Chondrocyte (in vitro differentiated cells): ENCODE results near the gene JARID2. TPM values are rescaled to one million over a fixed set of nuclear protein-coding genes. Genes with fewer than 3 reads are reported as not detected.
"Not testable (repeated sequence)": the region's sequence is repeated elsewhere in the genome, so short reads cannot be mapped to it uniquely, and the experiment has no call there.

Experiments
- DNase-seq: peaks from one replicate; pipeline ENCODE4 v3.0.0; 2021; ENCODE audit warnings: mixed read lengths, low spot score
- H3K27ac Mint-ChIP-seq: one replicate; pipeline ENCODE4 v1.8.0; 2021; ENCODE audit warnings: mild to moderate bottlenecking, moderate library complexity, mixed read lengths; ENCODE audit not compliant: unreplicated experiment
- H3K27me3 Mint-ChIP-seq: 2 replicates; pipeline ENCODE4 v1.8.0; 2021; ENCODE audit warnings: low read depth, mixed read lengths
- H3K36me3 Mint-ChIP-seq: 2 replicates; pipeline ENCODE4 v1.8.0; 2021; ENCODE audit warnings: low read depth, mixed read lengths
- H3K4me1 Mint-ChIP-seq: 2 replicates; pipeline ENCODE4 v1.8.0; 2021; ENCODE audit warnings: low read depth, mild to moderate bottlenecking, mixed read lengths
- H3K4me3 Mint-ChIP-seq: one replicate; pipeline ENCODE4 v1.8.0; 2021; ENCODE audit warnings: mild to moderate bottlenecking, moderate library complexity, mixed read lengths; ENCODE audit not compliant: unreplicated experiment
- H3K9me3 Mint-ChIP-seq: 2 replicates; pipeline ENCODE4 v1.8.0; 2021; ENCODE audit warnings: low read depth, mixed read lengths
- total RNA-seq: library from RNA; stranded (reverse); gene quantifications from 3 replicates; pipeline ENCODE4 v1.2.1, GENCODE V29; 2021
- TF ChIP-seq, protein P1 (sequence below): fragments of 200-600 bp; sonication (generic); IDR thresholded peaks from 2 replicates; pipeline ENCODE4 v1.5.0; 2021; ENCODE audit warnings: antibody characterized with exemption, mild to moderate bottlenecking, moderate library complexity

JARID2 gene
- total RNA-seq, 1 donor from 2014 or later = 9.9 TPM

DNA sequence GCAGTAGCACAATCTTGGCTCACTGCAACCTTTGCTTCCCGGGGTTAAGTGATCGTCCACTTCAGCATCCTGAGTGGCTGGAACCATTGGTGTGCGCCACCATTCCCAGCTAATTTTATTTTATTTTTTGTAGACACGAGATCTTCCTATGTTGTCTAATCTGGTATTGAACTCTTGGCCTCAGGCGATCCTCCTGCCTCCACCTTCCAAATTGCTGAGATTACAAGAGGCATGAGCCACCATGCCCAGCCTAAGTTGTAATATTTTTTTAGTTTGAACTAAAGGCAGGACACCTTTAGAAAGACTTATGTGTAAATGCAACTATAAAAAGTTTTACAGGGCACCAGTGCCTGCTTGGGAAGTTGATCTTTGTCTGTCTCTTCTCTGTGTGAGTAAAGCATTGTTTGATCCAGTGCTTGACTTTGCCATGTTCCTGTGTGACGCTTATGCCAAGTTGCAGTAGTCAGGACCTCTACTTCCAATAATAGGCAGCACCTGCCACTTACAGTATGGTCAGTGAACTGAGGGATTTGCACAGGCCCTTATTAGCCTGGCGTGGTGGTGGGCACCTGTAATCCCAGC lies 46.9 kb downstream of the JARID2 start:
- H3K4me1 Mint-ChIP-seq = peaks cover 19% of the 10 kb centered on the region
- no peaks in the 10 kb centered on the region for H3K36me3 Mint-ChIP-seq
- TF ChIP-seq, protein P1, sequence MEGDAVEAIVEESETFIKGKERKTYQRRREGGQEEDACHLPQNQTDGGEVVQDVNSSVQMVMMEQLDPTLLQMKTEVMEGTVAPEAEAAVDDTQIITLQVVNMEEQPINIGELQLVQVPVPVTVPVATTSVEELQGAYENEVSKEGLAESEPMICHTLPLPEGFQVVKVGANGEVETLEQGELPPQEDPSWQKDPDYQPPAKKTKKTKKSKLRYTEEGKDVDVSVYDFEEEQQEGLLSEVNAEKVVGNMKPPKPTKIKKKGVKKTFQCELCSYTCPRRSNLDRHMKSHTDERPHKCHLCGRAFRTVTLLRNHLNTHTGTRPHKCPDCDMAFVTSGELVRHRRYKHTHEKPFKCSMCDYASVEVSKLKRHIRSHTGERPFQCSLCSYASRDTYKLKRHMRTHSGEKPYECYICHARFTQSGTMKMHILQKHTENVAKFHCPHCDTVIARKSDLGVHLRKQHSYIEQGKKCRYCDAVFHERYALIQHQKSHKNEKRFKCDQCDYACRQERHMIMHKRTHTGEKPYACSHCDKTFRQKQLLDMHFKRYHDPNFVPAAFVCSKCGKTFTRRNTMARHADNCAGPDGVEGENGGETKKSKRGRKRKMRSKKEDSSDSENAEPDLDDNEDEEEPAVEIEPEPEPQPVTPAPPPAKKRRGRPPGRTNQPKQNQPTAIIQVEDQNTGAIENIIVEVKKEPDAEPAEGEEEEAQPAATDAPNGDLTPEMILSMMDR = no peak
- H3K4me3 Mint-ChIP-seq = no peak overlapping the region
- no peaks in the 10 kb centered on the region for H3K27me3 Mint-ChIP-seq
- H3K27ac Mint-ChIP-seq = no peak overlapping the region
- H3K9me3 Mint-ChIP-seq = peaks cover 4% of the 10 kb centered on the region
- no peak for DNase-seq

DNA sequence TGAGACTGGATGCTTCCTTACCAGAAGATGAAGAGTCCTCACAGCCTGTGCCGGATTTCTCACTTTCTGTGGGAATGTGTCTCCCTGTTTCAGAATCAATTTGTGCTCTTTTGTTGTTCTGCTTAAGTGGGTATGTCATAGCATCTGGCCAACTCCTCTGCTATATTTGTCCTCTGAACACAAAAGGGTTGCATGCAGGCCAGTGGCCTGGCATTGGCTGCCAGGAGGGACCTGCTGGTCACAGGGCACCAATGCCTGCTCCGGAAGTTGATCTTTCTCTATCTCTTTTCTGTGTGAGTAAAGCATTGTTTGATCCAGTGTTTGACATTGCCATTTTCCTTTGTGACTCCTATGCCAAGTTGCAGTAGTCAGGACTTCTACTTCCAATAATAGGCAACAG lies 47.8 kb downstream of the JARID2 start:
- Mint-ChIP-seq H3K27me3 (no peaks in the 10 kb centered on the region), H3K4me1 (peaks cover 27% of the 10 kb centered on the region), H3K36me3 (no peaks in the 10 kb centered on the region), H3K4me3 (no peak overlapping the region), H3K9me3 (peaks cover 4% of the 10 kb centered on the region), H3K27ac (no peak overlapping the region)
- TF ChIP-seq, protein P1 = no peak
- no peak for DNase-seq

DNA sequence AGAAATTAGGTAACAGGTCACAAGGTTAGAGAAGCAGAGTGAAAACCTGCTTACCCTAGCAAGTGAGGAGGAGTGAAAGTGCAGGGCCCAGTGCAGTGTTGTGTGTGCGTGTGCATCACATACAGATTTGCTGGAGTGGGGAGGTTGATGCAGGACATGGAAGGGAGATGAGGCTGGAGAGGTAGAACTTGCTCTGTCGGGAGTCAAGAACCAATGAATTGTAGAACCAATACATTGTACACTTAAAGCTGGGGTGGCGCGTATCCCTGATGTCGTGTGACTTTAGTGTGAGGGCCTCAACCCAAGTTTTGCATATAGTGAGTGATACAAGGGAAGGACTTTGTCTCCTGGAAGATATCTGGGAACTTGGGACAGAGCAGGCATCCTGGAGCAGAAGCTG lies 48.6 kb downstream of the JARID2 start:
- no peaks in the 10 kb centered on the region for H3K27me3 Mint-ChIP-seq
- H3K9me3 Mint-ChIP-seq = peaks cover 4% of the 10 kb centered on the region
- TF ChIP-seq, protein P1 = no peak
- H3K4me3 Mint-ChIP-seq = no peak overlapping the region
- H3K36me3 Mint-ChIP-seq = no peaks in the 10 kb centered on the region
- no peak for DNase-seq
- H3K4me1 Mint-ChIP-seq = peaks cover 31% of the 10 kb centered on the region
- H3K27ac Mint-ChIP-seq = peak overlapping the region; percentile 2

DNA sequence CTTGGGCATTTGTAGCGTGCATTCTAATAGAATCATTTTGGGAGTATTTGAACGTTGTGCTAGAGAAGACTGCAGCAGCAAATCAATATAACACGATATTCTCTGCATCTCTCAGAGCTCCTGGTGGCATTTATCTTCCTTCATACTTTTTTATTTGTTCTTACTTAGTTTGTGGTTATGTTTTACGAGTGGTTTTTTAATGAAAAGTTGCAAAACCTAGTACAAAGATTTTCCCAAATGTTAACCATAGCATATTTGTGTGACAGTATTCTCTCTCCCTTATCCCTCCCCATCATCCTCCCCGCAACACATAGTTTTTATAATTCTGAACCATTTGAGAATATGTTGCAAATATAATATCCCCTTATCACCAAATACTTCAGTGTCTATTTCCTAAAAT lies 50.4 kb downstream of the JARID2 start:
- Mint-ChIP-seq H3K27me3 (no peaks in the 10 kb centered on the region), H3K27ac (no peak overlapping the region), H3K36me3 (no peaks in the 10 kb centered on the region), H3K4me3 (no peak overlapping the region), H3K4me1 (peaks cover 37% of the 10 kb centered on the region), H3K9me3 (no peaks in the 10 kb centered on the region)
- no peak for DNase-seq
- TF ChIP-seq, protein P1 = no peak

DNA sequence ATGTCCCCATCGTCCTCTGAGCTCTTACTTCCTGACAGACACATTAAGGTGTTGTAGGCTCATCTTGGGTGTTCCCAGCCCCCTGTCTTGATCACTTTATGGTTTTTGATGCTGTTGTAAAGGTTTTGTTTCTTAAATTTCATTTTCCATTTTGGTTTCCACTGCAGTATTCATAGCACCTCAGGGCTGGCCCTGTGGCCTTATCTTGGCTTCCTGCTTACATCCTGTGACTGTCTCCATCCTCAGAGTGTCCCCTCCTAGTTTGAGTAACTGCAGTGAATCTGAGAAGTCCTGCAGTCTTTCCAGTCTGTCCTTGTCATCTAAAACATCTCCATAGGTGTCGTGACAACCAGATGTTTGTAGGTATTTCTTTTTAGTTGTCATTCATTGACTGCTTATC lies 50.9 kb downstream of the JARID2 start:
- TF ChIP-seq, protein P1 = no peak
- Mint-ChIP-seq H3K4me3 (no peak overlapping the region), H3K27ac (no peak overlapping the region), H3K27me3 (no peaks in the 10 kb centered on the region), H3K36me3 (no peaks in the 10 kb centered on the region), H3K9me3 (no peaks in the 10 kb centered on the region), H3K4me1 (peaks cover 39% of the 10 kb centered on the region)
- no peak for DNase-seq

DNA sequence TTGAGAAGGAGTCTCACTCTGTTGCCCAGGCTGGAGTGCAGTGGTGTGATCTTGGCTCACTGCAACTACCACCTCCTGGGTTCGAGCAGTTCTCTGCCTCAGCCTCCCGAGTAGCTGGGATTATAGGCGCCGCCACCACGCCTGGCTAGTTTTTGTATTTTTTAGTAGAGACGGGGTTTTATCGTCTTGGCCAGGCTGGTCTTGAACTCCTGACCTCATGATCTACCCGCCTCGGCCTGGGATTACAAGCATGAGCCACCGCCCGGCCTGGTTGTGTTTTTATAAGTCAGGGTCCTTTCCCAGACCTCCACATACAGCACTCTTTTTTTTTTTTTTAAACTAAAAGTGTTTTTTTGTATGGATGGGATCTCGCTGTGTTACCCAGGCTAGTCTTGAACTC lies 51.3 kb downstream of the JARID2 start:
- H3K4me3 Mint-ChIP-seq, H3K27me3 Mint-ChIP-seq, DNase-seq, H3K36me3 Mint-ChIP-seq, H3K9me3 Mint-ChIP-seq, H3K27ac Mint-ChIP-seq: not testable (repeated sequence)
- H3K4me1 Mint-ChIP-seq = peaks cover 41% of the 10 kb centered on the region
